Suprapubic skin (tissue), 4 donors: ENCODE results near the gene TUBGCP6. TPM values are rescaled to one million over a fixed set of nuclear protein-coding genes. Genes with fewer than 3 reads are reported as not detected.

Experiments used
- DNase-seq, 2 donors: peaks; one replicate each; pipeline ENCODE4 v3.0.0-alpha.2; 2019; ENCODE audit warnings: low spot score in 2 of 2
- H3K27ac ChIP-seq: fragments of 200-600 bp; sonication (generic); one replicate; pipeline ENCODE4 v1.5.1; 2019
- H3K27me3 ChIP-seq: fragments of 200-600 bp; sonication (generic); one replicate; pipeline ENCODE4 v1.5.1; 2019
- H3K36me3 ChIP-seq: fragments of 200-600 bp; sonication (generic); one replicate; pipeline ENCODE4 v1.5.1; 2019
- H3K4me1 ChIP-seq: fragments of 200-600 bp; sonication (generic); one replicate; pipeline ENCODE4 v1.5.1; 2019
- H3K4me3 ChIP-seq: fragments of 200-600 bp; sonication (generic); one replicate; pipeline ENCODE4 v1.5.1; 2019; ENCODE audit warnings: mild to moderate bottlenecking
- H3K9me3 ChIP-seq: fragments of 200-600 bp; sonication (generic); one replicate; pipeline ENCODE4 v1.5.1; 2019
- EP300 ChIP-seq: sonication (generic); formaldehyde crosslinking; IDR thresholded peaks from one replicate; pipeline ENCODE4 v1.6.1; 2017; ENCODE audit warnings: antibody characterized with exemption
- POLR2A ChIP-seq, 2 donors: fragments of 450-650 bp; IDR thresholded peaks; one replicate each; pipeline ENCODE4 v1.6.1; 2017; ENCODE audit warnings: antibody characterized with exemption in 2 of 2, mild to moderate bottlenecking in 2 of 2, moderate library complexity in 2 of 2
- POLR2AphosphoS5 ChIP-seq, 3 donors: sonication (generic); formaldehyde crosslinking; IDR thresholded peaks; one replicate each; pipeline ENCODE4 v1.6.1; 2017; ENCODE audit warnings: antibody characterized with exemption in 3 of 3
- WGBS: methylation state at CpG from one replicate; pipeline ENCODE4 v1.1.5; 2018; 5-methylcytosine and 5-hydroxymethylcytosine counted together
- total RNA-seq, 4 donors: library from RNA; depleted of rRNA; stranded (reverse); fragments of >200 nt; gene quantifications; one replicate each; pipeline ENCODE4 v1.1.0, GENCODE V29; 2016
- TF ChIP-seq, protein P1 (sequence below), 2 donors: fragments of 200-600 bp in 1 of 2; fragments of 450-650 bp in 1 of 2; sonication (generic) in 1 of 2; IDR thresholded peaks; one replicate each; pipeline ENCODE4 v1.5.1; 2016 to 2019; ENCODE audit warnings: antibody characterized with exemption in 2 of 2, mild to moderate bottlenecking in 1 of 2, moderate library complexity in 1 of 2

Gene TUBGCP6
- total RNA-seq, 4 donors from 2014 or later = 43.0 to 113 (median 69.7) TPM

- Histone ChIP-seq H3K9me3 (no peaks in the 10 kb centered on the region), H3K27me3 (no peaks in the 10 kb centered on the region), H3K4me3 (no peak overlapping the region), H3K27ac (no peak overlapping the region), H3K36me3 (peaks cover 83% of the 10 kb centered on the region), H3K4me1 (peaks cover 11% of the 10 kb centered on the region)
- peak in 1 of 2 donors; percentile 91 for DNase-seq
- 77% methylated on average over 36 of the region's 42 CpGs for WGBS
- TF ChIP-seq POLR2AphosphoS5 (IDR thresholded peaks at IDR 0.05) = peak in 1 of 3 donors; percentile 50
- TF ChIP-seq, protein P1, sequence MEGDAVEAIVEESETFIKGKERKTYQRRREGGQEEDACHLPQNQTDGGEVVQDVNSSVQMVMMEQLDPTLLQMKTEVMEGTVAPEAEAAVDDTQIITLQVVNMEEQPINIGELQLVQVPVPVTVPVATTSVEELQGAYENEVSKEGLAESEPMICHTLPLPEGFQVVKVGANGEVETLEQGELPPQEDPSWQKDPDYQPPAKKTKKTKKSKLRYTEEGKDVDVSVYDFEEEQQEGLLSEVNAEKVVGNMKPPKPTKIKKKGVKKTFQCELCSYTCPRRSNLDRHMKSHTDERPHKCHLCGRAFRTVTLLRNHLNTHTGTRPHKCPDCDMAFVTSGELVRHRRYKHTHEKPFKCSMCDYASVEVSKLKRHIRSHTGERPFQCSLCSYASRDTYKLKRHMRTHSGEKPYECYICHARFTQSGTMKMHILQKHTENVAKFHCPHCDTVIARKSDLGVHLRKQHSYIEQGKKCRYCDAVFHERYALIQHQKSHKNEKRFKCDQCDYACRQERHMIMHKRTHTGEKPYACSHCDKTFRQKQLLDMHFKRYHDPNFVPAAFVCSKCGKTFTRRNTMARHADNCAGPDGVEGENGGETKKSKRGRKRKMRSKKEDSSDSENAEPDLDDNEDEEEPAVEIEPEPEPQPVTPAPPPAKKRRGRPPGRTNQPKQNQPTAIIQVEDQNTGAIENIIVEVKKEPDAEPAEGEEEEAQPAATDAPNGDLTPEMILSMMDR (IDR thresholded peaks at IDR 0.05) = no peak
Observed at GRCh38 chr22:50218996-50219727, 25.7 kb downstream of the TUBGCP6 start.

DNA sequence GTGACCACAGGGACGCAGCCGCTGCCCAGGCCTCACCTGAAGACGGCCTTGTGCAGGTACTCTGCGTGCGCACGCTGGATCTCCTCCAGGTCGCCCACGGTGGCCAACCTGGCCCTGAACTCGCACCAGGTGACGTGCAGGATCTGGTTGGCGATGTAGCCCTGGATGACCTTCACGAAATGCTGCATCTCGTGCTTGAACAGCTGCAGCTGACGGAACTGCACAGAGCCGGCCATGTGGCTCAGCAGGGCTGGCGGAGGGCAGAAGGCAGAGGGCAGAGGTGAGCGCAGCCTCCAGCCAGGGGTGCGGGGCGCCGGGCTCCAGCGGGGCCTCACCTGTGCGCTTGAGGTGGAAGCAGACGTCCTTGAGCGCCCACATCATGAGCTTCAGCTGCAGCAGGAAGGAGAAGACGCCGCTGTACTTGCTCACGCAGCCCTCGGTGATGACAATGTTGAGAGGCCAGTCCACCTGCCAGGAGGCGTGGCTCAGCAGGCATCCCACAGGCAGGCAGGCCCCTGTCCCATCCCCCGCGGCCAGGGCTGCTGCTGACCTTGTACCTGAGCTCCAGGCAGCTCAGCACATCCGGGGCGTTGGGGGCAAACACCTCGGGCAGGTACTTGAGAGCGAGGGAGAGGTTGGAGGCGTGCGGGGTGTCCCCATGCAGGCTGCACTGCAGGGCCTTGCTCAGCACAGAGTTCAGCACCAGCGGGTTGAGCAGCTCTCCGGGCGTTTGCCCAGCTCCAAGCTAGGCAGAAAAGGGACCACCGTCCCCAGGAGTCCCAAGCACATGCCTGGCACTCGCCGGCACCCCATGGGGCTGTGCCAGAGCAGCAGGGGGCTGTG lies 26.4 kb downstream of the TUBGCP6 start:
- TF ChIP-seq EP300 (no peak), POLR2AphosphoS5 (IDR thresholded peaks at IDR 0.05) (no peak), POLR2A (IDR thresholded peaks at IDR 0.05) (no peak)
- TF ChIP-seq, protein P1 (IDR thresholded peaks at IDR 0.05) = no peak
- Histone ChIP-seq H3K36me3 (peaks cover 80% of the 10 kb centered on the region), H3K9me3 (no peaks in the 10 kb centered on the region), H3K27ac (no peak overlapping the region), H3K4me1 (peaks cover 11% of the 10 kb centered on the region), H3K27me3 (no peaks in the 10 kb centered on the region), H3K4me3 (no peak overlapping the region)
- WGBS = 94% methylated on average over 28 of the region's 43 CpGs
- no peak for DNase-seq

- no peak overlapping the region for H3K27ac ChIP-seq
- peaks cover 80% of the 10 kb centered on the region for H3K36me3 ChIP-seq
- TF ChIP-seq EP300 (no peak), POLR2AphosphoS5 (IDR thresholded peaks at IDR 0.05) (no peak), POLR2A (IDR thresholded peaks at IDR 0.05) (no peak)
- TF ChIP-seq, protein P1 (IDR thresholded peaks at IDR 0.05) = no peak
- H3K27me3 ChIP-seq = no peaks in the 10 kb centered on the region
- DNase-seq = no peak
- no peaks in the 10 kb centered on the region for H3K9me3 ChIP-seq
- H3K4me3 ChIP-seq = no peak overlapping the region
- 93% methylated on average over 7 of the region's 21 CpGs for WGBS
- peaks cover 11% of the 10 kb centered on the region for H3K4me1 ChIP-seq
Observed at GRCh38 chr22:50217543-50218152, 27.2 kb downstream of the TUBGCP6 start.

- Histone ChIP-seq H3K36me3 (peaks cover 80% of the 10 kb centered on the region), H3K27ac (no peak overlapping the region), H3K9me3 (no peaks in the 10 kb centered on the region), H3K4me3 (no peak overlapping the region), H3K4me1 (peaks cover 11% of the 10 kb centered on the region), H3K27me3 (no peaks in the 10 kb centered on the region)
- no peak for TF ChIP-seq POLR2AphosphoS5 (IDR thresholded peaks at IDR 0.05)
- TF ChIP-seq POLR2A (IDR thresholded peaks at IDR 0.05) = no peak
- TF ChIP-seq EP300 = no peak
- TF ChIP-seq, protein P1 (IDR thresholded peaks at IDR 0.05) = no peak
- DNase-seq = peak in 1 of 2 donors; percentile 63
- WGBS = 96% methylated on average over 32 of the region's 57 CpGs
Observed at GRCh38 chr22:50216684-50217520, 27.9 kb downstream of the TUBGCP6 start.
